PC-3 (cell line): ENCODE results near the gene AQP4. TPM values are rescaled to one million over a fixed set of nuclear protein-coding genes. Genes with fewer than 3 reads are reported as not detected.

ENCODE experiments used
- ATAC-seq: fragments of 200-7000 bp; cut with Tn5 transposase; 2 replicates; pipeline ENCODE4 v1.9.1; 2020; ENCODE audit warnings: mild to moderate bottlenecking, moderate library complexity
- BruUV-seq: library from RNA; stranded (reverse); fragments of 400-500 nt; replicated peaks from 2 replicates; lab custom pipeline; 2021; lab: Mats Ljungman, UMichigan
- CTCF ChIA-PET: fragments of 300-600 bp; sonication (Branson Sonifier 250); formaldehyde crosslinking; loops from one replicate; lab custom pipeline; 2022; ENCODE audit warnings: antibody characterized with exemption; lab: Charles Lee
- POLR2A ChIA-PET: fragments of 300-600 bp; sonication (Branson Sonifier 250); formaldehyde crosslinking; loops from one replicate; lab custom pipeline; 2022; ENCODE audit warnings: antibody characterized with exemption; ENCODE audit not compliant: unreplicated experiment; lab: Charles Lee
- DNase-seq: peaks from one replicate; pipeline ENCODE4 v3.0.0-alpha.2; 2015
- H2AFZ ChIP-seq: fragments of 300-600 bp; sonication (generic); 2 replicates; pipeline ENCODE4 v1.6.0; 2016; ENCODE audit warnings: antibody characterized with exemption, low read length
- H3F3A ChIP-seq: fragments of 300-600 bp; sonication (generic); one replicate; pipeline ENCODE4 v1.6.0; 2017; ENCODE audit warnings: antibody characterized with exemption, low read length, control low read depth, mild to moderate bottlenecking; ENCODE audit not compliant: unreplicated experiment
- H3K27ac ChIP-seq: fragments of 300-600 bp; sonication (generic); 2 replicates; pipeline ENCODE4 v1.5.1; 2016; ENCODE audit warnings: mild to moderate bottlenecking, low read length
- H3K27me3 ChIP-seq: fragments of 300-600 bp; sonication (generic); 2 replicates; pipeline ENCODE4 v1.6.1; 2016; ENCODE audit warnings: low read length, mixed read lengths
- H3K36me3 ChIP-seq: fragments of 300-600 bp; sonication (generic); 2 replicates; pipeline ENCODE4 v1.6.1; 2016; ENCODE audit warnings: low read depth, mixed run types, low read length, mixed read lengths
- H3K4me1 ChIP-seq: fragments of 300-600 bp; sonication (generic); 2 replicates; pipeline ENCODE4 v1.5.1; 2016; ENCODE audit warnings: low read length; ENCODE audit not compliant: insufficient read depth
- H3K4me2 ChIP-seq: fragments of 300-600 bp; sonication (generic); 2 replicates; pipeline ENCODE4 v1.6.0; 2016; ENCODE audit warnings: low read length
- H3K4me3 ChIP-seq: fragments of 300-600 bp; sonication (generic); 2 replicates; pipeline ENCODE4 v1.5.1; 2016; ENCODE audit warnings: mild to moderate bottlenecking, low read length, mixed read lengths
- H3K79me2 ChIP-seq: fragments of 300-600 bp; sonication (generic); 2 replicates; pipeline ENCODE4 v1.6.1; 2017; ENCODE audit warnings: low read length, mixed read lengths
- H3K9ac ChIP-seq: fragments of 300-600 bp; sonication (generic); 2 replicates; pipeline ENCODE4 v1.6.0; 2016; ENCODE audit warnings: mild to moderate bottlenecking, low read length
- H3K9me2 ChIP-seq: fragments of 300-600 bp; sonication (generic); replicated peaks from 2 replicates; pipeline ENCODE4 v1.6.1; 2016; ENCODE audit warnings: mixed run types, low read length, mixed read lengths
- H3K9me3 ChIP-seq: fragments of 300-600 bp; sonication (generic); 2 replicates; pipeline ENCODE4 v1.6.1; 2016; ENCODE audit warnings: low read length, mixed read lengths
- H4K20me1 ChIP-seq: fragments of 300-600 bp; sonication (generic); 2 replicates; pipeline ENCODE4 v1.6.1; 2016; ENCODE audit warnings: low read length, mixed read lengths
- EZH2 ChIP-seq: fragments of 300-600 bp; sonication (generic); IDR thresholded peaks from one replicate; pipeline ENCODE4 v1.6.1; 2017; ENCODE audit warnings: antibody characterized with exemption, mild to moderate bottlenecking, low read length; ENCODE audit not compliant: unreplicated experiment
- EZH2phosphoT487 ChIP-seq: fragments of 300-600 bp; sonication (generic); IDR thresholded peaks from 2 replicates; pipeline ENCODE4 v1.6.1; 2018; ENCODE audit warnings: mild to moderate bottlenecking, antibody characterized with exemption, low read length, borderline replicate concordance
- intact Hi-C: fragments of 100-400 bp; cut with micrococcal nuclease; formaldehyde crosslinking; loops from 2 replicates; pipeline ENCODE4 v1.9.0; 2023
- total RNA-seq: library from RNA; depleted of rRNA; stranded (reverse); fragments of >200 nt; gene quantifications from 2 replicates; pipeline ENCODE4 v1.2.3, GENCODE V29; 2014
- TF ChIP-seq, protein P1 (sequence below): fragments of 300-600 bp; sonication (generic); conservative IDR thresholded peaks from 2 replicates; pipeline ENCODE4 v1.5.1; 2017; ENCODE audit warnings: antibody characterized with exemption, low read depth, mild to moderate bottlenecking, low read length

Gene AQP4
- total RNA-seq, 1 experiment from 2014 or later: not detected

DNA sequence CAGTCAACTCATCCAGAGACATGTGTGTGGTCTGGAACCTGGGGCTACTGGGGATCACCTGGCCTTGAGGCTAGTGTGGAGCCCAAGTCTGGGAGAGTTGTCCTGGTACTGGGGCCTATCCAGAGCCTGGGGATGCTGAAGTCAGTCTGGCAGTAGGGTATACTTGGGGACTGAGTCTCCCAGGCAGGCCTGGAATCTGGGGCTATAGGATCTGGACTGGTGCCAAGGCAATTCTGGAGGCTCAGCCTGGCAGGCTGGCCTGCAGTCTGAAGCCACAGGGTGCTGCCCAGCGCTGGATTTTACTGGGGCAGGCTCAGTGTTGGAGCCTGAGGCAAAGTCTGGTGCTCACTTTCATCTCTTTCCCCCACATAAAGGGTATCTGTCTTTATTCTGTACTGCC, 46.5 kb downstream of the AQP4 start:
- Histone ChIP-seq H3F3A (no peaks in the 10 kb centered on the region), H4K20me1 (no peaks in the 10 kb centered on the region), H3K36me3 (no peaks in the 10 kb centered on the region), H3K9ac (no peak overlapping the region), H3K4me2 (no peak overlapping the region), H3K9me3 (0 out of 2 replicates have a peak, but pooled peaks cover 8% of the 10 kb centered on the region), H2AFZ (no peak overlapping the region), H3K4me3 (no peak overlapping the region), H3K9me2 (no peaks in the 10 kb centered on the region), H3K27ac (no peak overlapping the region), H3K4me1 (no peaks in the 10 kb centered on the region), H3K79me2 (no peaks in the 10 kb centered on the region), H3K27me3 (peaks cover 13% of the 10 kb centered on the region; the same call in 1 of the 2 replicates)
- POLR2A ChIA-PET: no interaction called here
- BruUV-seq: no TSS peak
- CTCF ChIA-PET: no interaction called here
- ATAC-seq (no peak), DNase-seq (no peak)
- TF ChIP-seq EZH2 (no peak), EZH2phosphoT487 (no peak)
- TF ChIP-seq, protein P1, sequence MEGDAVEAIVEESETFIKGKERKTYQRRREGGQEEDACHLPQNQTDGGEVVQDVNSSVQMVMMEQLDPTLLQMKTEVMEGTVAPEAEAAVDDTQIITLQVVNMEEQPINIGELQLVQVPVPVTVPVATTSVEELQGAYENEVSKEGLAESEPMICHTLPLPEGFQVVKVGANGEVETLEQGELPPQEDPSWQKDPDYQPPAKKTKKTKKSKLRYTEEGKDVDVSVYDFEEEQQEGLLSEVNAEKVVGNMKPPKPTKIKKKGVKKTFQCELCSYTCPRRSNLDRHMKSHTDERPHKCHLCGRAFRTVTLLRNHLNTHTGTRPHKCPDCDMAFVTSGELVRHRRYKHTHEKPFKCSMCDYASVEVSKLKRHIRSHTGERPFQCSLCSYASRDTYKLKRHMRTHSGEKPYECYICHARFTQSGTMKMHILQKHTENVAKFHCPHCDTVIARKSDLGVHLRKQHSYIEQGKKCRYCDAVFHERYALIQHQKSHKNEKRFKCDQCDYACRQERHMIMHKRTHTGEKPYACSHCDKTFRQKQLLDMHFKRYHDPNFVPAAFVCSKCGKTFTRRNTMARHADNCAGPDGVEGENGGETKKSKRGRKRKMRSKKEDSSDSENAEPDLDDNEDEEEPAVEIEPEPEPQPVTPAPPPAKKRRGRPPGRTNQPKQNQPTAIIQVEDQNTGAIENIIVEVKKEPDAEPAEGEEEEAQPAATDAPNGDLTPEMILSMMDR: no peak
- intact Hi-C loops: no loop called here

DNA sequence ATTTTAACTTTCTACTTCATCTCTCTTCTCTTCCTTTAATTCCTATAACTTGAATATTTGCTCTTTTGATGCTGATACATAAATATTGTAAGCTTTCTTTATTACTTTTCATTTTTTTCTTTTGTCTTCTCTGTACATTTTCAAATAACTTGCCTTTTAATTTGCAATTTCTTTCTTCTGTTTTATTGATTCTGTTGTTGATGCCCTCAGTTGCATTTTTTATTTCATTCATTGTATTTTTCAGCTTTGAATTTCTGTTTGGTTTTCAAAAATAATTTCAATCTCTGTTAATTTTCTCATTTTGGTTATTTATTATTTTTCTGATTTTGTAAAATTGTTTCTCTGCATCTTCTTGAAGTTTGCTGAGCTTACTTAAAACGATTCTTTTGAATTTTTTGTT, 47.0 kb downstream of the AQP4 start:
- no TSS peak for BruUV-seq
- TF ChIP-seq, protein P1: no peak
- TF ChIP-seq EZH2phosphoT487 (no peak), EZH2 (no peak)

DNA sequence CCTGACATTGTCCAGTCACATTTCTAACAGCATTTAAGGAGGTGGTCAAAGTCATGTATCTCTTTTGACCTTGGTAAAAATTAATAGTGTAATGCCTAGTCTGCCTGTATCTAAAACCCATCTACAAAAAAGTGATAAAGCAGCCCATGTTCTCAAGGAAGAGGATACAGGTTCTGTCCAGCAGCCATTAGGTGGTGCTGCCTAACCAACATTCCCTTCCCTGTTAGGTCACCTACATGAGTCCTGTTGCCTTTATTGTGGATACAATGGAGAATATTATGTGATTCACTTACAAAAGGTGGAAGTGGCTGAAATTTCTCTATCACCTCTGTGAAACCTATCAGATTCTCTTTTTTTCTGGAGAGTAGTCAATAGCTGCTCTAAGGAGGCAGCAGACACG, 52.5 kb downstream of the AQP4 start:
- ATAC-seq: peak; percentile 91
- no TSS peak for BruUV-seq
- H2AFZ ChIP-seq: no peak overlapping the region
- H3K4me3 ChIP-seq: no peak overlapping the region
- H3K4me1 ChIP-seq: no peaks in the 10 kb centered on the region
- H4K20me1 ChIP-seq: no peaks in the 10 kb centered on the region
- peaks cover 14% of the 10 kb centered on the region; the same call in 1 of the 2 replicates for H3K27me3 ChIP-seq
- H3K9me2 ChIP-seq: no peaks in the 10 kb centered on the region
- H3K9ac ChIP-seq: no peak overlapping the region
- ChIA-PET CTCF (no interaction called here), POLR2A (no interaction called here)
- H3F3A ChIP-seq: no peaks in the 10 kb centered on the region
- peak; percentile 58 for DNase-seq
- 0 out of 2 replicates have a peak, but pooled peaks cover 2% of the 10 kb centered on the region for H3K9me3 ChIP-seq
- TF ChIP-seq EZH2 (no peak), EZH2phosphoT487 (no peak)
- TF ChIP-seq, protein P1: peak; percentile 69
- H3K36me3 ChIP-seq: no peaks in the 10 kb centered on the region
- no peak overlapping the region for H3K4me2 ChIP-seq
- intact Hi-C loops: loop anchor here (1.0 to 5.0 kb wide), 4 partner anchors 131 to 192 kb away; no protein-coding TSS in a partner anchor
- no peaks in the 10 kb centered on the region for H3K79me2 ChIP-seq
- H3K27ac ChIP-seq: no peak overlapping the region

More for the DNA sequence above, 47.0 kb downstream of the AQP4 start:
- Histone ChIP-seq H3K9me3 (0 out of 2 replicates have a peak, but pooled peaks cover 8% of the 10 kb centered on the region), H3K9me2 (no peaks in the 10 kb centered on the region), H3K9ac (no peak overlapping the region), H3K27me3 (peaks cover 9% of the 10 kb centered on the region; the same call in 1 of the 2 replicates), H3K4me2 (no peak overlapping the region), H3K4me1 (no peaks in the 10 kb centered on the region), H3K36me3 (no peaks in the 10 kb centered on the region), H3K79me2 (no peaks in the 10 kb centered on the region), H4K20me1 (no peaks in the 10 kb centered on the region), H2AFZ (no peak overlapping the region), H3F3A (no peaks in the 10 kb centered on the region), H3K27ac (no peak overlapping the region), H3K4me3 (no peak overlapping the region)
- DNase-seq (no peak), ATAC-seq (no peak)
- intact Hi-C loops: no loop called here
- POLR2A ChIA-PET: no interaction called here
- CTCF ChIA-PET: no interaction called here
